ENCODE results near the gene CSF3.

CSF3 gene

GRCh38 chr17:40015005-40015997, at the start of gene CSF3:
Gene CSF3, plus strand, starts transcription at chr17:40015440. Its CDS starts 35 bp downstream, at chr17:40015475.
- DNase-seq (ENCODE audit: low read depth) = no peak

- DNase-seq (ENCODE audit: low read depth) = no peak
Measured at GRCh38 chr17:39966771-39967170, 48.5 kb upstream of the CSF3 start.

GRCh38 chr17:39968761-39969160, 46.5 kb upstream of the CSF3 start:
- DNase-seq (ENCODE audit: low read depth) = no peak

GRCh38 chr17:39969375-39969774, 45.9 kb upstream of the CSF3 start:
- DNase-seq (ENCODE audit: low read depth) = no peak

- DNase-seq (ENCODE audit: low read depth) = no peak
Measured at GRCh38 chr17:39970157-39970692, 45.0 kb upstream of the CSF3 start.

GRCh38 chr17:39971076-39971603, 44.1 kb upstream of the CSF3 start:
- DNase-seq (ENCODE audit: low read depth) = no peak

GRCh38 chr17:39972271-39972670, 43.0 kb upstream of the CSF3 start:
- DNase-seq (ENCODE audit: low read depth) = no peak

GRCh38 chr17:39973496-39973895, 41.7 kb upstream of the CSF3 start:
- no peak for DNase-seq (ENCODE audit: low read depth)

GRCh38 chr17:39974433-39974832, 40.8 kb upstream of the CSF3 start:
- no peak for DNase-seq (ENCODE audit: low read depth)

- DNase-seq (ENCODE audit: low read depth) = no peak
Measured at GRCh38 chr17:39975801-39976200, 39.4 kb upstream of the CSF3 start.

- DNase-seq (ENCODE audit: low read depth) = no peak
Measured at GRCh38 chr17:39979016-39979670, 36.1 kb upstream of the CSF3 start.

GRCh38 chr17:39979893-39980350, 35.3 kb upstream of the CSF3 start:
- no peak for DNase-seq (ENCODE audit: low read depth)

- DNase-seq (ENCODE audit: low read depth) = peak; percentile 90
Measured at GRCh38 chr17:39980351-39981206, 34.7 kb upstream of the CSF3 start, which contains the start of gene PSMD3. Gene PSMD3, plus strand, starts transcription at chr17:39980807. Its CDS starts 164 bp downstream, at chr17:39980971.

- DNase-seq (ENCODE audit: low read depth) = no peak
Measured at GRCh38 chr17:39981207-39981741, 34.0 kb upstream of the CSF3 start.

- no peak for DNase-seq (ENCODE audit: low read depth)
Measured at GRCh38 chr17:39981766-39982375, 33.4 kb upstream of the CSF3 start.

GRCh38 chr17:39988206-39988810, 26.9 kb upstream of the CSF3 start:
- DNase-seq (ENCODE audit: low read depth) = no peak

GRCh38 chr17:39994448-39994847, 20.8 kb upstream of the CSF3 start:
- DNase-seq (ENCODE audit: low read depth) = no peak

- no peak for DNase-seq (ENCODE audit: low read depth)
Measured at GRCh38 chr17:39995438-39995837, 19.8 kb upstream of the CSF3 start.

- no peak for DNase-seq (ENCODE audit: low read depth)
Measured at GRCh38 chr17:39996162-39996561, 19.1 kb upstream of the CSF3 start.

GRCh38 chr17:39996800-39997199, 18.4 kb upstream of the CSF3 start:
- DNase-seq (ENCODE audit: low read depth) = no peak

Data from stimulated activated CD8-positive, alpha-beta memory T cell treated with anti-CD3 and anti-CD28 coated beads, Interleukin-15, amount 100 ng/mL, for 24 hours (primary cell).